GM23338 (cell line): ENCODE results near the gene ARHGEF37. TPM values are rescaled to one million over a fixed set of nuclear protein-coding genes. Genes with fewer than 3 reads are reported as not detected.

Source experiments
- ATAC-seq: fragments of 200-7000 bp; cut with Tn5 transposase; 3 replicates; pipeline ENCODE4 v1.9.1; 2020
- DNase-seq: peaks from one replicate; pipeline ENCODE4 v3.0.0-alpha.2; 2015; ENCODE audit warnings: low spot score
- H2AFZ ChIP-seq: fragments of 200-600 bp; sonication (generic); 2 replicates; pipeline ENCODE4 v1.8.0; 2016; ENCODE audit warnings: antibody characterized with exemption, mild to moderate bottlenecking, moderate library complexity
- H3F3A ChIP-seq: fragments of 200-600 bp; sonication (generic); replicated peaks from 2 replicates; pipeline ENCODE4 v1.8.0; 2017; ENCODE audit warnings: antibody characterized with exemption, mixed run types, low read depth
- H3K27ac ChIP-seq: fragments of 200-600 bp; sonication (generic); 2 replicates; pipeline ENCODE4 v1.6.1; 2016; ENCODE audit warnings: low read depth
- H3K27me3 ChIP-seq: fragments of 200-600 bp; sonication (generic); 2 replicates; pipeline ENCODE4 v1.8.0; 2016; ENCODE audit warnings: mild to moderate bottlenecking, mixed run types, moderate library complexity; ENCODE audit not compliant: insufficient read depth
- H3K36me3 ChIP-seq: fragments of 200-600 bp; sonication (generic); 2 replicates; pipeline ENCODE4 v1.8.0; 2016; ENCODE audit warnings: mild to moderate bottlenecking; ENCODE audit not compliant: insufficient read depth
- H3K4me1 ChIP-seq: fragments of 200-600 bp; sonication (generic); 2 replicates; pipeline ENCODE4 v1.8.0; 2016; ENCODE audit warnings: mild to moderate bottlenecking, moderate library complexity; ENCODE audit not compliant: insufficient read depth
- H3K4me2 ChIP-seq: fragments of 200-600 bp; sonication (generic); 2 replicates; pipeline ENCODE4 v1.7.1; 2017; ENCODE audit warnings: mixed run types
- H3K4me3 ChIP-seq: fragments of 200-600 bp; sonication (generic); 2 replicates; pipeline ENCODE4 v1.6.1; 2016; ENCODE audit warnings: mixed run types
- H3K79me2 ChIP-seq: fragments of 200-600 bp; sonication (generic); replicated peaks from 2 replicates; pipeline ENCODE4 v1.8.0; 2017; ENCODE audit warnings: mild to moderate bottlenecking; ENCODE audit not compliant: insufficient read depth
- H3K9me2 ChIP-seq: fragments of 200-600 bp; sonication (generic); 2 replicates; pipeline ENCODE4 v1.8.0; 2017; ENCODE audit not compliant: insufficient read depth
- H4K20me1 ChIP-seq: fragments of 200-600 bp; sonication (generic); replicated peaks from 2 replicates; pipeline ENCODE4 v1.8.0; 2017; ENCODE audit warnings: mild to moderate bottlenecking; ENCODE audit not compliant: insufficient read depth
- H3K27ac Mint-ChIP-seq: 2 replicates; pipeline ENCODE4 v1.8.0; 2020; ENCODE audit warnings: inconsistent platforms, mild to moderate bottlenecking, moderate library complexity, mixed read lengths
- H3K27me3 Mint-ChIP-seq: 3 replicates; pipeline ENCODE4 v1.8.0; 2022; ENCODE audit warnings: low read depth, mild to moderate bottlenecking, moderate library complexity, mixed read lengths, inconsistent platforms; ENCODE audit not compliant: insufficient read depth, poor library complexity
- H3K36me3 Mint-ChIP-seq: 3 replicates; pipeline ENCODE4 v1.8.0; 2021; ENCODE audit warnings: low read depth, mild to moderate bottlenecking, inconsistent platforms, moderate library complexity, mixed read lengths
- H3K4me1 Mint-ChIP-seq: 3 replicates; pipeline ENCODE4 v1.8.0; 2020; ENCODE audit warnings: mild to moderate bottlenecking, inconsistent platforms, mixed read lengths
- H3K4me3 Mint-ChIP-seq: 3 replicates; pipeline ENCODE4 v1.8.0; 2021; ENCODE audit warnings: moderate library complexity, mild to moderate bottlenecking, inconsistent platforms, mixed read lengths
- H3K9me3 Mint-ChIP-seq: 3 replicates; pipeline ENCODE4 v1.8.0; 2020; ENCODE audit warnings: moderate library complexity, mild to moderate bottlenecking, inconsistent platforms, mixed read lengths
- CREB1 ChIP-seq: fragments of 250-450 bp; sonication (Bioruptor Pico); IDR thresholded peaks from 2 replicates; pipeline ENCODE4 v1.5.0; 2020; ENCODE audit warnings: low read depth, mild to moderate bottlenecking, moderate library complexity
- EZH2 ChIP-seq: fragments of 200-600 bp; sonication (generic); IDR thresholded peaks from one replicate; pipeline ENCODE4 v1.8.0; 2017; ENCODE audit warnings: antibody characterized with exemption, mild to moderate bottlenecking, low read depth; ENCODE audit not compliant: unreplicated experiment
- EZH2phosphoT487 ChIP-seq: fragments of 200-600 bp; sonication (generic); IDR thresholded peaks from one replicate; pipeline ENCODE4 v1.8.1; 2018; ENCODE audit warnings: antibody characterized with exemption; ENCODE audit not compliant: unreplicated experiment
- JUNB ChIP-seq: IDR thresholded peaks from one replicate; pipeline ENCODE4 v1.6.1; 2016; ENCODE audit warnings: antibody characterized with exemption; ENCODE audit not compliant: unreplicated experiment
- NANOG ChIP-seq: IDR thresholded peaks from 2 replicates; pipeline ENCODE4 v1.6.1; 2016; ENCODE audit warnings: antibody characterized with exemption, borderline replicate concordance
- POLR2AphosphoS5 ChIP-seq: IDR thresholded peaks from 2 replicates; pipeline ENCODE4 v1.6.1; 2016; ENCODE audit warnings: antibody characterized with exemption, low read depth
- polyA plus RNA-seq: library from polyadenylated mRNA; unstranded; fragments of >200 nt; fragmentation: Nextera tagmentation; extraction: Ambion mirVana; gene quantifications from 2 replicates; pipeline ENCODE4 v1.2.1, GENCODE V29; 2016
- total RNA-seq: library from RNA; depleted of rRNA; stranded (reverse); fragments of >200 nt; shearing (Covaris generic); gene quantifications from 2 replicates; pipeline ENCODE4 v1.2.3, GENCODE V29; 2014
- TF ChIP-seq, protein P1 (sequence below): IDR thresholded peaks from one replicate; pipeline ENCODE4 v1.6.1; 2018; ENCODE audit warnings: antibody characterized with exemption; ENCODE audit not compliant: unreplicated experiment

Gene ARHGEF37
- total and polyA plus RNA-seq, 2 experiments from 2014 or later = 0.14 to 0.79 TPM

DNA sequence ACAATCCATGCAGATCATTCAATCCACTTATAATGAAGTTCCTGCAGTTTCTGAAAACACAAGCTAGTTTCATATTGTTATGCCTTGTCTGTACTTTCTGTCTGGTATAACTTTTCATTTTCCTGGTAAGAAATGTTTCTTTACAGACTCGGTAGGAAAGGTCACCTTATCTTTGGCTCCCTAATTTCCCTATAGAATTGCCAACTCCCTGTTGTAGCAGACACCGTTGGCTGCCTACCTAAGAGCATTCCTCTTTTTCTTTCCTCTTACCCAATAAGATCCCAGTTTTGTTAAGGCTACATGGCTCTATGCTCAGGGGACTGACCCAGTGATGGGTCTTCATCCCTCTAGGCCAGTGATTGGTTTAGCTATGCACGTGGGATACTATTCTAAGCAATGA, 6.2 kb upstream of the ARHGEF37 start:
- H3K4me1 Mint-ChIP-seq = no peaks in the 10 kb centered on the region
- H2AFZ ChIP-seq = 0 out of 2 replicates have a peak overlapping the region, but pooled peaks have one; percentile 43
- no peak overlapping the region for H3K27ac Mint-ChIP-seq
- H3K4me3 Mint-ChIP-seq = no peak overlapping the region
- no peaks in the 10 kb centered on the region for H3K79me2 ChIP-seq
- H3K27ac ChIP-seq = no peak overlapping the region
- no peaks in the 10 kb centered on the region for H3K9me2 ChIP-seq
- H3K9me3 Mint-ChIP-seq = no peaks in the 10 kb centered on the region
- H3K36me3 ChIP-seq = no peaks in the 10 kb centered on the region
- H3K4me1 ChIP-seq = no peaks in the 10 kb centered on the region
- no peaks in the 10 kb centered on the region for H4K20me1 ChIP-seq
- peaks cover 6% of the 10 kb centered on the region for H3K27me3 Mint-ChIP-seq
- H3K4me3 ChIP-seq = no peak overlapping the region
- no peaks in the 10 kb centered on the region for H3K36me3 Mint-ChIP-seq
- H3K27me3 ChIP-seq = peaks cover 10% of the 10 kb centered on the region
- ATAC-seq = no peak
- no peak for DNase-seq
- TF ChIP-seq NANOG = no peak
- no peak overlapping the region for H3K4me2 ChIP-seq
- no peaks in the 10 kb centered on the region for H3F3A ChIP-seq

DNA sequence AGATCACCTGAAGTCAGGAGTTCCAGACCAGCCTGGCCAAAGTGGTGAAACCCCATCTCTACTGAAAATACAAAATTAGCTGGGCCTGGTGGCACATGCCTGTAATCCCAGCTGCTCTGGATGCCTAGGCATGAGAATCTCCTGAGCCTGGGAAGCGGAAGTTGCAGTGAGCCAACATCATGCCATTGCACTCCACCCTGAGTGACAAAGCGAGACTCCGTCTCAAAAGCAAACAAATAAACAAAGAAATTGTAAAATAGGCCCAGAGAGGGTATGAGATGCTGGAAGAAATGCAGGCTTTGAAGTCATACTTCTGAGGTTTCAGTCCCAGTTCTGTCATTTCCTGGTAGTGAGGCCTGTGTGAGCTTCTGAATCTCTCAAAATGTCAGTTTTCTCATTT, 5.3 kb upstream of the ARHGEF37 start:
- H3K4me3 ChIP-seq = no peak overlapping the region
- no peaks in the 10 kb centered on the region for H3F3A ChIP-seq
- TF ChIP-seq, protein P1, sequence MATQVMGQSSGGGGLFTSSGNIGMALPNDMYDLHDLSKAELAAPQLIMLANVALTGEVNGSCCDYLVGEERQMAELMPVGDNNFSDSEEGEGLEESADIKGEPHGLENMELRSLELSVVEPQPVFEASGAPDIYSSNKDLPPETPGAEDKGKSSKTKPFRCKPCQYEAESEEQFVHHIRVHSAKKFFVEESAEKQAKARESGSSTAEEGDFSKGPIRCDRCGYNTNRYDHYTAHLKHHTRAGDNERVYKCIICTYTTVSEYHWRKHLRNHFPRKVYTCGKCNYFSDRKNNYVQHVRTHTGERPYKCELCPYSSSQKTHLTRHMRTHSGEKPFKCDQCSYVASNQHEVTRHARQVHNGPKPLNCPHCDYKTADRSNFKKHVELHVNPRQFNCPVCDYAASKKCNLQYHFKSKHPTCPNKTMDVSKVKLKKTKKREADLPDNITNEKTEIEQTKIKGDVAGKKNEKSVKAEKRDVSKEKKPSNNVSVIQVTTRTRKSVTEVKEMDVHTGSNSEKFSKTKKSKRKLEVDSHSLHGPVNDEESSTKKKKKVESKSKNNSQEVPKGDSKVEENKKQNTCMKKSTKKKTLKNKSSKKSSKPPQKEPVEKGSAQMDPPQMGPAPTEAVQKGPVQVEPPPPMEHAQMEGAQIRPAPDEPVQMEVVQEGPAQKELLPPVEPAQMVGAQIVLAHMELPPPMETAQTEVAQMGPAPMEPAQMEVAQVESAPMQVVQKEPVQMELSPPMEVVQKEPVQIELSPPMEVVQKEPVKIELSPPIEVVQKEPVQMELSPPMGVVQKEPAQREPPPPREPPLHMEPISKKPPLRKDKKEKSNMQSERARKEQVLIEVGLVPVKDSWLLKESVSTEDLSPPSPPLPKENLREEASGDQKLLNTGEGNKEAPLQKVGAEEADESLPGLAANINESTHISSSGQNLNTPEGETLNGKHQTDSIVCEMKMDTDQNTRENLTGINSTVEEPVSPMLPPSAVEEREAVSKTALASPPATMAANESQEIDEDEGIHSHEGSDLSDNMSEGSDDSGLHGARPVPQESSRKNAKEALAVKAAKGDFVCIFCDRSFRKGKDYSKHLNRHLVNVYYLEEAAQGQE = no peak
- H3K4me1 ChIP-seq = no peaks in the 10 kb centered on the region
- Mint-ChIP-seq H3K27ac (no peak overlapping the region), H3K9me3 (no peaks in the 10 kb centered on the region), H3K27me3 (peaks cover 14% of the 10 kb centered on the region), H3K4me1 (no peaks in the 10 kb centered on the region; the same call in 2 of the 3 replicates), H3K36me3 (no peaks in the 10 kb centered on the region), H3K4me3 (no peak overlapping the region)
- ATAC-seq (no peak), DNase-seq (no peak)
- H2AFZ ChIP-seq = peak overlapping the region; percentile 60
- no peaks in the 10 kb centered on the region for H4K20me1 ChIP-seq
- H3K36me3 ChIP-seq = no peaks in the 10 kb centered on the region
- H3K79me2 ChIP-seq = no peaks in the 10 kb centered on the region
- no peak overlapping the region for H3K27ac ChIP-seq
- H3K27me3 ChIP-seq = peaks cover 19% of the 10 kb centered on the region
- no peaks in the 10 kb centered on the region for H3K9me2 ChIP-seq
- no peak overlapping the region for H3K4me2 ChIP-seq

DNA sequence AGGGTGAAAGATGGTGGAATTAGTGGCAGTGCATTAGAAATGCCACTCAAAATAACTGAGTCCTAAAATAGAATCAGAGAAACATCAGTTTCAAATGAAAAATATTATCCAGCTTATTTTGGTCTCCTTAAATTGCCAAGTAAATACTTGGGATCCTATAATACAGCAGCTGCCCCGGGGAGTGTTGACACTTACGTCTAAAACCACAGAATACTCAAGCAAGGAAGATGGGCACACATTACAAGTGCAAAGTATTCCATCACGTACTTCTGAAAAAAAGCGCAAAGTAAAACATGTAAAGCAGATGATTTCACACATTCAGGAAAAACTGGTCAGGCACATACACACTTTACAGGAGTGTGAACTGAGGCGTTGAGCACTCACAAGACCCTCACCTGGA, 2.4 kb upstream of the ARHGEF37 start:
- TF ChIP-seq, protein P1 = no peak
- TF ChIP-seq EZH2 (no peak), JUNB (no peak), POLR2AphosphoS5 (no peak), EZH2phosphoT487 (no peak), CREB1 (CRISPR knock-in tag) (no peak)
- H3K27ac Mint-ChIP-seq = no peak overlapping the region
- H2AFZ ChIP-seq = no peak overlapping the region
- no peak overlapping the region for H3K4me3 Mint-ChIP-seq
- H3F3A ChIP-seq = peaks cover 6% of the 10 kb centered on the region
- peaks cover 8% of the 10 kb centered on the region for H3K4me1 ChIP-seq
- H3K4me2 ChIP-seq = no peak overlapping the region
- H3K4me3 ChIP-seq = no peak overlapping the region
- no peak for DNase-seq
- no peaks in the 10 kb centered on the region for H3K9me2 ChIP-seq
- no peaks in the 10 kb centered on the region for H3K36me3 Mint-ChIP-seq
- H3K27me3 Mint-ChIP-seq = peaks cover 21% of the 10 kb centered on the region
- H3K9me3 Mint-ChIP-seq = no peaks in the 10 kb centered on the region
- no peaks in the 10 kb centered on the region for H3K36me3 ChIP-seq
- H4K20me1 ChIP-seq = no peaks in the 10 kb centered on the region
- ATAC-seq = no peak
- H3K79me2 ChIP-seq = no peaks in the 10 kb centered on the region
- peaks cover 9% of the 10 kb centered on the region for H3K4me1 Mint-ChIP-seq
- peaks cover 30% of the 10 kb centered on the region for H3K27me3 ChIP-seq
- no peak overlapping the region for H3K27ac ChIP-seq
